Stomach (tissue), 9 donors: ENCODE measurements around the gene DNAH14. TPM values are rescaled to one million over a fixed set of nuclear protein-coding genes. Genes with fewer than 3 reads are reported as not detected.

Experiments
- DNase-seq, 2 donors: peaks; one replicate each; pipeline versions ENCODE4 v3.0.0 to v3.0.0-alpha.2; 2013 to 2019
- H3K27ac ChIP-seq, 5 donors: fragments of 200-600 bp in 4 of 5; sonication (generic) in 4 of 5; one replicate each; pipeline ENCODE4 v1.5.1; 2013 to 2019; ENCODE audit warnings: mild to moderate bottlenecking in 1 of 5, moderate library complexity in 1 of 5
- H3K27me3 ChIP-seq, 3 donors: fragments of 200-600 bp; sonication (generic); one replicate each; pipeline ENCODE4 v1.5.1; 2017 to 2019; ENCODE audit warnings: mixed run types in 1 of 3
- H3K36me3 ChIP-seq, 4 donors: fragments of 200-600 bp; sonication (generic); 1 replicate in 3 of 4; 2 replicates in 1 of 4; pipeline ENCODE4 v1.5.1; 2016 to 2019
- H3K4me1 ChIP-seq, 4 donors: fragments of 200-600 bp; sonication (generic); one replicate each; pipeline ENCODE4 v1.5.1; 2016 to 2019
- H3K4me3 ChIP-seq, 4 donors: fragments of 200-600 bp; sonication (generic) in 3 of 4; one replicate each; pipeline ENCODE4 v1.5.1; 2016 to 2019; ENCODE audit warnings: mild to moderate bottlenecking in 1 of 4
- H3K9me3 ChIP-seq, 4 donors: fragments of 200-600 bp; sonication (generic); one replicate each; pipeline ENCODE4 v1.5.1; 2016 to 2019
- CTCF ChIP-seq, 7 experiments: fragments of 450-650 bp in 4 of 7; fragments of 200-600 bp in 3 of 7; sonication (generic) in 3 of 7; IDR thresholded peaks; one replicate each; pipeline ENCODE4 v1.5.1; 2016 to 2019; ENCODE audit warnings: antibody characterized with exemption in 7 of 7, control low read depth in 2 of 7, mild to moderate bottlenecking in 1 of 7
- EP300 ChIP-seq: sonication (generic); formaldehyde crosslinking; IDR thresholded peaks from one replicate; pipeline ENCODE4 v1.6.1; 2017; ENCODE audit warnings: antibody characterized with exemption
- POLR2A ChIP-seq, 4 donors: fragments of 450-650 bp; IDR thresholded peaks; one replicate each; pipeline ENCODE4 v1.6.1; 2016; ENCODE audit warnings: antibody characterized with exemption in 4 of 4, control low read depth in 2 of 4, mild to moderate bottlenecking in 1 of 4, moderate library complexity in 1 of 4
- POLR2AphosphoS5 ChIP-seq, 3 donors: sonication (generic); formaldehyde crosslinking; IDR thresholded peaks; one replicate each; pipeline ENCODE4 v1.6.1; 2016; ENCODE audit warnings: antibody characterized with exemption in 3 of 3
- WGBS, 5 donors: extraction: QIAGEN DNeasy Blood & Tissue Kit in 3 of 5; methylation state at CpG; one replicate each; pipeline versions ENCODE4 v1.1.5 to v1.1.7; 2013 to 2018; 5-methylcytosine and 5-hydroxymethylcytosine counted together
- intact Hi-C: fragments of 100-400 bp; cut with DNase I; formaldehyde crosslinking; loops from one replicate; pipeline ENCODE4 v1.15.1; 2023; ENCODE audit warnings: low total_unique reads
- polyA plus RNA-seq, 3 donors: library from polyadenylated mRNA; stranded (reverse); fragments of 200-250 nt; gene quantifications; one replicate each; pipeline ENCODE4 v1.2.3, GENCODE V29; 2013
- total RNA-seq, 5 donors: library from RNA; depleted of rRNA; stranded (reverse); fragments of >200 nt; gene quantifications; one replicate each; pipeline versions ENCODE4 v1.1.0 to v1.2.3, GENCODE V29; 2014 to 2016
- donor health status: healthy with polysubstance abuse.
- donor health status: Bipolar disorder and iron deficiency.
- donor health status: healthy.

Gene DNAH14
- total and polyA plus RNA-seq, 8 donors: 1.7 to 158 (median 6.2) TPM

- Histone ChIP-seq H3K36me3 (no peaks in the 10 kb centered on the region), H3K9me3 (no peaks in the 10 kb centered on the region), H3K27ac (no peak overlapping the region), H3K4me3 (no peak overlapping the region), H3K4me1 (no peaks in the 10 kb centered on the region), H3K27me3 (no peaks in the 10 kb centered on the region)
- DNase-seq: no peak
- no peak for TF ChIP-seq CTCF (IDR thresholded peaks at IDR 0.05)
- WGBS, 5 donors: 50 to 71% (median 65%) methylated on average over 3 of the region's 3 CpGs
- intact Hi-C loops: no loop called here
These were observed 417.7 kb downstream of the DNAH14 start for GRCh38 chr1:225347123-225347683.

GRCh38 chr1:225348400-225348799 lies 418.9 kb downstream of the DNAH14 start:
- DNase-seq: no peak
- H3K4me3 ChIP-seq: no peak overlapping the region
- no peaks in the 10 kb centered on the region for H3K9me3 ChIP-seq
- no peaks in the 10 kb centered on the region for H3K4me1 ChIP-seq
- no peak overlapping the region for H3K27ac ChIP-seq
- H3K36me3 ChIP-seq: no peaks in the 10 kb centered on the region
- TF ChIP-seq POLR2AphosphoS5 (IDR thresholded peaks at IDR 0.05): no peak
- no peak for TF ChIP-seq CTCF (IDR thresholded peaks at IDR 0.05)
- TF ChIP-seq POLR2A (IDR thresholded peaks at IDR 0.05): no peak
- TF ChIP-seq EP300: no peak
- H3K27me3 ChIP-seq: no peaks in the 10 kb centered on the region
- intact Hi-C loops: no loop called here

GRCh38 chr1:225349826-225350225 lies 420.4 kb downstream of the DNAH14 start:
- Histone ChIP-seq H3K27ac (no peak overlapping the region), H3K4me1 (no peaks in the 10 kb centered on the region), H3K36me3 (no peaks in the 10 kb centered on the region), H3K9me3 (no peaks in the 10 kb centered on the region), H3K27me3 (no peaks in the 10 kb centered on the region), H3K4me3 (no peak overlapping the region)
- intact Hi-C loops: no loop called here
- no peak for DNase-seq
- 79 to 90% (median 84%) methylated on average over 2 of the region's 2 CpGs for WGBS, 5 donors
- TF ChIP-seq POLR2A (IDR thresholded peaks at IDR 0.05) (no peak), CTCF (IDR thresholded peaks at IDR 0.05) (no peak), EP300 (no peak), POLR2AphosphoS5 (IDR thresholded peaks at IDR 0.05) (no peak)

GRCh38 chr1:225350872-225351271 lies 421.4 kb downstream of the DNAH14 start:
- H3K4me1 ChIP-seq: no peaks in the 10 kb centered on the region
- TF ChIP-seq POLR2AphosphoS5 (IDR thresholded peaks at IDR 0.05): no peak
- TF ChIP-seq POLR2A (IDR thresholded peaks at IDR 0.05): no peak
- no peak for TF ChIP-seq EP300
- TF ChIP-seq CTCF (IDR thresholded peaks at IDR 0.05): no peak
- H3K36me3 ChIP-seq: no peaks in the 10 kb centered on the region
- H3K4me3 ChIP-seq: no peak overlapping the region
- H3K9me3 ChIP-seq: no peaks in the 10 kb centered on the region
- no peak for DNase-seq
- intact Hi-C loops: no loop called here
- H3K27me3 ChIP-seq: no peaks in the 10 kb centered on the region
- no peak overlapping the region for H3K27ac ChIP-seq
